HCT116 (cell line): ENCODE data around the gene GTF3C4.

Experiments
- CEBPB ChIP-seq: IDR thresholded peaks from 2 replicates; pipeline ENCODE4 v1.6.1; 2012; ENCODE audit warnings: low read depth
- CTCF ChIP-seq, 3 experiments: fragments of 200-600 bp in 1 of 3; sonication (generic) in 1 of 3; IDR thresholded peaks in 2 of 3; conservative IDR thresholded peaks in 1 of 3; 2 replicates each; pipeline ENCODE4 v1.5.1; 2012 to 2017; ENCODE audit warnings: low read depth in 2 of 3, low read length in 2 of 3, antibody characterized with exemption in 1 of 3, borderline replicate concordance in 1 of 3, control low read depth in 1 of 3, mild to moderate bottlenecking in 1 of 3, mixed read lengths in 1 of 3, mixed run types in 1 of 3, moderate library complexity in 1 of 3; ENCODE audit not compliant: insufficient read depth in 1 of 3
- EZH2 ChIP-seq: fragments of 200-600 bp; sonication (generic); IDR thresholded peaks from 2 replicates; pipeline ENCODE4 v1.6.1; 2017; ENCODE audit warnings: antibody characterized with exemption, mixed run types
- EZH2phosphoT487 ChIP-seq: fragments of 200-600 bp; IDR thresholded peaks from 2 replicates; pipeline ENCODE4 v1.6.1; 2018; ENCODE audit warnings: antibody characterized with exemption, borderline replicate concordance
- FOSL1 ChIP-seq: IDR thresholded peaks from 2 replicates; pipeline ENCODE4 v1.6.1; 2012; ENCODE audit warnings: low read depth
- MAX ChIP-seq: IDR thresholded peaks from 2 replicates; pipeline ENCODE4 v1.6.1; 2012
- POLR2A ChIP-seq: IDR thresholded peaks from 2 replicates; pipeline ENCODE4 v1.7.0; 2011; ENCODE audit warnings: borderline replicate concordance; ENCODE audit not compliant: insufficient read depth, insufficient read length; ENCODE audit errors: extremely low read depth
- POLR2AphosphoS5 ChIP-seq: IDR thresholded peaks from 2 replicates; pipeline ENCODE4 v1.6.1; 2011; ENCODE audit warnings: mild to moderate bottlenecking, low read depth, low read length, moderate library complexity
- RAD21 ChIP-seq: IDR thresholded peaks from 2 replicates; pipeline ENCODE4 v1.6.1; 2012; ENCODE audit warnings: low read depth, mild to moderate bottlenecking
- REST ChIP-seq: IDR thresholded peaks from 2 replicates; pipeline ENCODE4 v1.6.1; 2012; ENCODE audit warnings: low read depth
- TCF7L2 ChIP-seq: IDR thresholded peaks from 2 replicates; pipeline ENCODE4 v1.7.0; 2011; ENCODE audit warnings: borderline replicate concordance, inconsistent platforms; ENCODE audit not compliant: insufficient read depth, insufficient read length; ENCODE audit errors: extremely low read depth
- YY1 ChIP-seq: IDR thresholded peaks from 2 replicates; pipeline ENCODE4 v1.6.1; 2011; ENCODE audit warnings: low read length, low read depth, moderate library complexity, mild to moderate bottlenecking; ENCODE audit not compliant: insufficient replicate concordance; ENCODE audit errors: extremely low read depth
- TF ChIP-seq, protein P1 (sequence below): IDR thresholded peaks from 2 replicates; pipeline ENCODE4 v1.6.1; 2011; ENCODE audit warnings: mild to moderate bottlenecking, low read length, moderate library complexity; ENCODE audit not compliant: insufficient replicate concordance; ENCODE audit errors: extremely low read depth
- TF ChIP-seq, protein P2 (sequence below): IDR thresholded peaks from 2 replicates; pipeline ENCODE4 v1.6.1; 2012

DNA sequence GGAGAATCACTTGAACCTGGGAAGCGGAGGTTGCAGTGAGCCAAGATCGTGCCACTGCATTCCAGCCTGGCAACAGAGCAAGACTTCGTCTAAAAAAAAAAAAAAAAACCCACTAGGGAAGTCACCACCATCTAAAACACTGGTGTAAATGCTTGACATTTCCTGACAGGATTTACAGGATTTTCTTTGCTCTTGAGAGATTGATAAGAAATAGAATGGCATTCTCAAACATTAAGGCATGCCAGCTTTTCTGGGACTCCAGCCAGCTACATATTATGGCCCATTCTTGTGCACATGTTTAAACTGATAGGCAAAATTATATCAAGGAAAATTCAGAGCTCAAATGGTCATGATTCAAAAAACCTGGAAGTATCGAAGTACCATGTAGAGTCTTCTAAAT is 28.7 kb downstream of the GTF3C4 start:
- TF ChIP-seq EZH2phosphoT487 (no peak), POLR2A (no peak), EZH2 (no peak), CTCF (IDR thresholded peaks at IDR 0.05 in 2 of 3, conservative IDR thresholded peaks at IDR 0.05 in 1 of 3; ENCODE audit: borderline replicate concordance in 1 of 3, insufficient read depth in 1 of 3, low read depth in 2 of 3, low read length in 2 of 3) (no peak), CEBPB (no peak), REST (no peak), POLR2AphosphoS5 (no peak), YY1 (no peak), TCF7L2 (no peak), RAD21 (no peak), FOSL1 (no peak), MAX (no peak)
- TF ChIP-seq, protein P1, sequence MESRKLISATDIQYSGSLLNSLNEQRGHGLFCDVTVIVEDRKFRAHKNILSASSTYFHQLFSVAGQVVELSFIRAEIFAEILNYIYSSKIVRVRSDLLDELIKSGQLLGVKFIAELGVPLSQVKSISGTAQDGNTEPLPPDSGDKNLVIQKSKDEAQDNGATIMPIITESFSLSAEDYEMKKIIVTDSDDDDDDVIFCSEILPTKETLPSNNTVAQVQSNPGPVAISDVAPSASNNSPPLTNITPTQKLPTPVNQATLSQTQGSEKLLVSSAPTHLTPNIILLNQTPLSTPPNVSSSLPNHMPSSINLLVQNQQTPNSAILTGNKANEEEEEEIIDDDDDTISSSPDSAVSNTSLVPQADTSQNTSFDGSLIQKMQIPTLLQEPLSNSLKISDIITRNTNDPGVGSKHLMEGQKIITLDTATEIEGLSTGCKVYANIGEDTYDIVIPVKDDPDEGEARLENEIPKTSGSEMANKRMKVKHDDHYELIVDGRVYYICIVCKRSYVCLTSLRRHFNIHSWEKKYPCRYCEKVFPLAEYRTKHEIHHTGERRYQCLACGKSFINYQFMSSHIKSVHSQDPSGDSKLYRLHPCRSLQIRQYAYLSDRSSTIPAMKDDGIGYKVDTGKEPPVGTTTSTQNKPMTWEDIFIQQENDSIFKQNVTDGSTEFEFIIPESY = no peak
- TF ChIP-seq, protein P2, sequence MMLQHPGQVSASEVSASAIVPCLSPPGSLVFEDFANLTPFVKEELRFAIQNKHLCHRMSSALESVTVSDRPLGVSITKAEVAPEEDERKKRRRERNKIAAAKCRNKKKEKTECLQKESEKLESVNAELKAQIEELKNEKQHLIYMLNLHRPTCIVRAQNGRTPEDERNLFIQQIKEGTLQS = no peak
